Central memory CD8-positive, alpha-beta T cell (primary cell): ENCODE measurements around the gene CD84.
"Not testable (repeated sequence)": the region's sequence is repeated elsewhere in the genome, so short reads cannot be mapped to it uniquely, and the experiment has no call there.

ENCODE experiments used
- ATAC-seq: fragments of 150-1000 bp; cut with Tn5 transposase; replicated peaks from 2 replicates; pipeline ENCODE4 v1.10.0; 2022; ENCODE audit warnings: mild to moderate bottlenecking, moderate FRiP score, moderate number of reproducible peaks; ENCODE audit not compliant: poor library complexity, severe bottlenecking; ENCODE audit errors: extremely low read depth
- DNase-seq, 2 donors: peaks; one replicate each; pipeline ENCODE4 v3.0.0; 2021; ENCODE audit warnings: low spot score in 2 of 2
- H3K27ac Mint-ChIP-seq: one replicate; pipeline ENCODE4 v1.8.0; 2022; ENCODE audit warnings: low read depth, mild to moderate bottlenecking, moderate library complexity, mixed read lengths
- H3K27me3 Mint-ChIP-seq: one replicate; pipeline ENCODE4 v1.8.0; 2022; ENCODE audit warnings: mixed read lengths
- H3K36me3 Mint-ChIP-seq: one replicate; pipeline ENCODE4 v1.8.0; 2022; ENCODE audit warnings: mild to moderate bottlenecking, moderate library complexity, mixed read lengths; ENCODE audit not compliant: insufficient read depth
- H3K4me1 Mint-ChIP-seq: one replicate; pipeline ENCODE4 v1.8.0; 2022; ENCODE audit warnings: mixed read lengths
- H3K4me3 Mint-ChIP-seq: one replicate; pipeline ENCODE4 v1.8.0; 2022; ENCODE audit warnings: mild to moderate bottlenecking, moderate library complexity, mixed read lengths
- H3K9me3 Mint-ChIP-seq: one replicate; pipeline ENCODE4 v1.8.0; 2022; ENCODE audit warnings: mixed read lengths

Gene CD84

DNA sequence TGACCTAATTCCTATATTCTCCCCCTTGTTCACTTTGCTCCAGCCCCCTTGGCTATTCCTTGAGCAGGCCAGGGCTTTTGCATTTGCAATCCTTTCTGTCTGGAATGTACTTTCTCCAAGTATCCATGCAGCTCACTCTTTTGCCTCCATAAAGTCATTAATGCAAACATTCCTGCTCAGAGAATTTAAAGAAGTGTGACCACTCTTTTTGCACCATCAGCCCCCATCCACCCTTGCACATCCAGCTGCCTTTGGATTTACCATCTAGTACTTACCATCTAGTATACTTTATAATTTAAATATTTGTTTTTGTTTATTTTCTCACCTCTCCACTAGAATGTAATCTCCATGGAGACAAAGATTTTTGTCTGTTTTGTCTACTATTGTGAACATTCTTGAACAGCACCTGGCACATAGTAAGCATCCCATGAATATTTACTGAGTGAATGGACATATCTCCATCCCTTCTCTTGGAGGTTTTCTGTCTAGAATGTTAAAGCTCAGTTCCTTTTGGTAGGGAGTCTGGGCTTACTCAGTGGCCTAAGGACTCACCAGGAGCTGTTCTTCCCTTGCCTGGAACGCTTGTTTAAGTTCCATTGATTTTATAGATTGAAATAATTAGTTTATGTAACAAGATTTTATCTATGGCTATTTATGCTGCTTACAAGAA is 78.8 kb downstream of the CD84 start:
- no peaks in the 10 kb centered on the region for H3K27me3 Mint-ChIP-seq
- ATAC-seq: no peak
- peaks cover 71% of the 10 kb centered on the region for H3K4me1 Mint-ChIP-seq
- peaks cover 31% of the 10 kb centered on the region for H3K36me3 Mint-ChIP-seq
- no peak for DNase-seq
- no peak overlapping the region for H3K4me3 Mint-ChIP-seq
- peak overlapping the region; percentile 30 for H3K27ac Mint-ChIP-seq
- H3K9me3 Mint-ChIP-seq: peaks cover under 1% of the 10 kb centered on the region

DNA sequence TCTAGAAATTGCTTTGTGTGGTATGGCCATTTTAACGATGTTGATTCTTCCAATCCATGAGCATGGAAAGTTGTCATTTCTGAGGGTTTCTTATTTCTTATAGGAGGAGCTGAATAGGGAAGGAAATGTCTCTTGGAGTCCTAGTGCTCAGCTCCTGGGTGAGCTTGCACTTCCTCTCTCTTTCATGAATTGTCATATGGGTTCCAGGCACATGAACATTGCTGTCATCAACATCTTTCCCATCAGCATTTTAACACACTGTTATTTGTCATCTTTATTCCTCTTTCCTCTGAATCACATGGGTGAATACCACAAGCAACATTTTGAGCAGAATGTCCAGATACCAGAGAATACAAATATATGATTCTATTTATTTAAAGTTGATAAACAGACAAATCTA is 79.7 kb downstream of the CD84 start:
- Mint-ChIP-seq H3K4me1 (peaks cover 69% of the 10 kb centered on the region), H3K27me3 (no peaks in the 10 kb centered on the region), H3K4me3 (no peak overlapping the region), H3K27ac (peak overlapping the region; percentile 30), H3K36me3 (peaks cover 37% of the 10 kb centered on the region), H3K9me3 (no peaks in the 10 kb centered on the region)
- DNase-seq (no peak), ATAC-seq (no peak)

DNA sequence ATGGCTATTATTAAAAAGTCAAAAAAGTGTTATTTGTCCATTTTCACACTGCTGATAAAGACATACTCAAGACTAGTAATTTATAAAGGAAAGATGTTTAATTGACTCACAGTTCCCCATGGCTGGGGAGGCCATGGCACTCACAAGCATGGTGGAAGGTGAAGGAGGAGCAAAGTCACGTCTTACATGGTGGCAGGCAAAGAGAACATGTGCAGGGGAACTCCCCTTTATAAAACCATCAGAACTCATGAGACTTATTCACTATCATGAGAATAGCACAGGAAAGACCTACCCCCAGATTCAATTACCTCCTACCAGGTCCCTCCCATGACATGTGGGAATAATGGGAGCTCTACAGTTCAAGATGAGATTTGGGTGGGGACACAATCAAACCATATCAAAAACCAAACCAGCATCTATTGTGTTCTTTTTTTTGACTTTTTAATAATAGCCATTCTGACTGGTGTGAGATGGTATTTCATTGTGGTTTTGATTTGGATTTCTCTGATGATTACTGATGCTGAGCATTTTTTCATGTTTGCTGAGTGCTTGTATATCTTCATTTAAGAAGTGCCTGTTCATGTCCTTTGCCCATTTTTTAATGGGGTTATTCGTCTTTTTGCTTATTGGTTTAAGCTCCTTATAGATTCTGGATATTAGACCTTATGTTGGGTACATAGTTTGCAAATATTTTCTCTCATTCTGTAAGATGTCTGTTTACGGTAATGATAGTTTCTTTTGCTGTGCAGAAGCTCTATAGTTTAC is 80.8 kb downstream of the CD84 start:
- ATAC-seq, H3K4me3 Mint-ChIP-seq, DNase-seq, H3K9me3 Mint-ChIP-seq, H3K27me3 Mint-ChIP-seq: not testable (repeated sequence)
- Mint-ChIP-seq H3K36me3 (peaks cover 36% of the 10 kb centered on the region), H3K27ac (peak overlapping the region; percentile 60), H3K4me1 (peaks cover 62% of the 10 kb centered on the region)

DNA sequence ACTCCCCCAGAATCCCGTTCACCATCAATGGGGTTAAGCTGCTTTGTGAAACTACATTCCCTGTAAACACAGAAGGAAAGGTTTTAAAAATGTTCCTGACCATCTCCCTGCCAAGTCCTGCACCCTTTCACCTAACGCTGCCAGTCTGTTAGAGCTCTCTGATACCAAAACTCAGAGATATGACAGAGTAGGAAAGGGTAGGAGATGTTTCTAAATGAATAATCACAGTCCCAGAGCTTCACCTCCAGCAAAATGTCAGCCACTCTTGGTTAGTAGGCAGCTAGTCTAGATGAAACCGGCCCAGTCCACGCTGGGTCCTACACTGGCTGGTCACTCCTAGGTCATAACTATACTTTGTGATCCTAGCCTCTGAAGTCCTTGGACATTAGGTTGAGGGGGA is 83.0 kb downstream of the CD84 start:
- H3K27ac Mint-ChIP-seq: no peak overlapping the region
- peaks cover 28% of the 10 kb centered on the region for H3K36me3 Mint-ChIP-seq
- no peaks in the 10 kb centered on the region for H3K27me3 Mint-ChIP-seq
- no peak overlapping the region for H3K4me3 Mint-ChIP-seq
- peaks cover 41% of the 10 kb centered on the region for H3K4me1 Mint-ChIP-seq
- ATAC-seq (no peak), DNase-seq (no peak)
- no peaks in the 10 kb centered on the region for H3K9me3 Mint-ChIP-seq

DNA sequence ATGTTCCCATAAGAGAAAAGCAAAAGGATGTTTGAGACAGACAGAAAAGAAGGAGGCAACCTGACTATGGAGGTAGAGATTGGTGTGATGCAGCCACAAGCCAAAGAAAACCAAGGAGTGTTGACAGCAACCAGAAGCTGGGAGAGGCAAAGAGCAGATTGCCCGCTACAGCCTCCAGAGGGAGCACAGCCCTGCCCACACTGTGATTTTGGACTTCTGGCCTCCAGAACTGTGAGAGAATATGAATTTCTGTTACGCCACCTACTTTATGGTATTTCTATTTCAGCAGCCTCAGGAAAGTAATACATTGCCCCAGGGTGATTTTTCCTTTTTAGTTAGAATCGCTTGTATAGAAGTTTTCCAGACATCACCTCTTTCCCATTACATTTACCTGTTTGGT is 84.7 kb downstream of the CD84 start:
- H3K36me3 Mint-ChIP-seq: peaks cover 33% of the 10 kb centered on the region

DNA sequence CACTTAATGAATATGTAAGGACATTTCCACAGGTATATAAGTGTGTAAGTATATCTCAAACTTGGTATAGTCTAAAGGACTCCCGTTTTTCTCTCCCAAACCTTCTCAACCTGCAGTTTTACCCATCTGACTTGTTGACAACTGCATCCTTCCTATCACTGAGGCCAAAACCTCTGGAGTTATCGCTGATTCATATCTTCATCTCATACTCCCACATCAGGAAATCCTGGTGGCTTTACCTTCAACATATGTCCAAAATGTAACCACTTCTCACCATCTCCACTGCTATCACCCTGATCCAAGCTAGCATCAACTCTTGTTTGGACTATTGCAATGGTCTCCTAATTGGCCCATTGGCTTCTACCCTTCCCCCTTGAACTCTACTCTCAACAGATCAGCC is 86.7 kb downstream of the CD84 start:
- Mint-ChIP-seq H3K4me1 (peaks cover 30% of the 10 kb centered on the region), H3K9me3 (no peaks in the 10 kb centered on the region), H3K27ac (no peak overlapping the region), H3K4me3 (no peak overlapping the region), H3K27me3 (no peaks in the 10 kb centered on the region), H3K36me3 (peaks cover 38% of the 10 kb centered on the region)
- ATAC-seq: no peak
- DNase-seq: no peak

More for the DNA sequence above, 84.7 kb downstream of the CD84 start:
- H3K27me3 Mint-ChIP-seq: no peaks in the 10 kb centered on the region
- no peak for DNase-seq
- H3K4me3 Mint-ChIP-seq: no peak overlapping the region
- ATAC-seq: no peak
- peaks cover 35% of the 10 kb centered on the region for H3K4me1 Mint-ChIP-seq
- H3K9me3 Mint-ChIP-seq: no peaks in the 10 kb centered on the region
- H3K27ac Mint-ChIP-seq: peak overlapping the region; percentile 23

DNA sequence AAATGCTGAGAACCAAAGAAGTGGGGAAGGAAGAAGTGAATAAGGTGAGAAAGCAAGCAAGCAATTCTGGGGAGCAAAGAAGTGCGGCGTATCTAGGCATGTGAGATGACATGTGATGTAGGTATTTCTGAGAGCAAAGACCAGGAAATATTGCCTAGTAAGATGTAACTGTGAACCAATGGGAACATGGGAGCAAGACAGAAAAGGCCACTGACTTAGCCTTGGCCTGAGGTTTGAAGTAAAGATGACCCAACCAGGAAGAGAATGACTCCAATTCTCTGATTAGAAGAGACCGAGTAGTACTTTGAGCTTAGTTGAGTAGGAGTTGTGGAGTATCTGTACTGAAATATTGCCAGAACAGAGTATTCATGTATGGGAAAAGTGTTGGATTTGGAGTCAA is 87.3 kb downstream of the CD84 start:
- H3K4me1 Mint-ChIP-seq: peaks cover 25% of the 10 kb centered on the region
- peaks cover 39% of the 10 kb centered on the region for H3K36me3 Mint-ChIP-seq
- no peak for ATAC-seq
- H3K9me3 Mint-ChIP-seq: no peaks in the 10 kb centered on the region
- H3K27ac Mint-ChIP-seq: no peak overlapping the region
- H3K4me3 Mint-ChIP-seq: no peak overlapping the region
- H3K27me3 Mint-ChIP-seq: no peaks in the 10 kb centered on the region
- DNase-seq: no peak
